OCI-LY7 (cell line): ENCODE results near the gene LSAMP. TPM values are rescaled to one million over a fixed set of nuclear protein-coding genes. Genes with fewer than 3 reads are reported as not detected.
"Not testable (repeated sequence)": the region's sequence is repeated elsewhere in the genome, so short reads cannot be mapped to it uniquely, and the experiment has no call there.

ENCODE experiments used
- BruUV-seq: library from RNA; stranded (reverse); fragments of 400-500 nt; replicated peaks from 2 replicates; lab custom pipeline; 2021; lab: Mats Ljungman, UMichigan
- CTCF ChIA-PET: fragments of 300-600 bp; sonication (Branson Sonifier 250); formaldehyde crosslinking; loops from one replicate; lab custom pipeline; 2022; ENCODE audit warnings: antibody characterized with exemption; ENCODE audit not compliant: unreplicated experiment; lab: Charles Lee
- POLR2A ChIA-PET: fragments of 300-600 bp; sonication (Branson Sonifier 250); formaldehyde crosslinking; loops from one replicate; lab custom pipeline; 2022; ENCODE audit warnings: antibody characterized with exemption; lab: Charles Lee
- DNase-seq: peaks from one replicate; pipeline ENCODE4 v3.0.0-alpha.2; 2015; ENCODE audit warnings: low spot score
- H2AFZ ChIP-seq: fragments of 200-600 bp; sonication (generic), shearing (Covaris generic); 2 replicates; pipeline ENCODE4 v1.6.1; 2014; ENCODE audit warnings: mild to moderate bottlenecking, antibody characterized with exemption, low read length, moderate library complexity
- H3K27ac ChIP-seq: fragments of 200-600 bp; sonication (generic); 2 replicates; pipeline ENCODE4 v1.5.1; 2014; ENCODE audit warnings: mixed run types, low read depth, mild to moderate bottlenecking, moderate library complexity, low read length, inconsistent platforms; ENCODE audit not compliant: poor library complexity, severe bottlenecking
- H3K36me3 ChIP-seq: fragments of 200-600 bp; sonication (generic); 2 replicates; pipeline ENCODE4 v1.6.1; 2014; ENCODE audit warnings: mild to moderate bottlenecking, antibody characterized with exemption, low read length, moderate library complexity, mixed read lengths; ENCODE audit not compliant: insufficient read depth
- H3K4me1 ChIP-seq: fragments of 200-600 bp; sonication (generic); 2 replicates; pipeline ENCODE4 v1.5.1; 2014; ENCODE audit warnings: mild to moderate bottlenecking, low read length; ENCODE audit not compliant: insufficient read depth, poor library complexity, severe bottlenecking
- H3K4me2 ChIP-seq: fragments of 200-600 bp; sonication (generic); 2 replicates; pipeline ENCODE4 v1.6.1; 2014; ENCODE audit warnings: mild to moderate bottlenecking, low read length
- H3K4me3 ChIP-seq: fragments of 200-600 bp; sonication (generic); 2 replicates; pipeline ENCODE4 v1.5.1; 2014; ENCODE audit warnings: mild to moderate bottlenecking, low read depth, low read length; ENCODE audit not compliant: poor library complexity, severe bottlenecking
- H3K79me2 ChIP-seq: fragments of 200-600 bp; sonication (generic); 2 replicates; pipeline ENCODE4 v1.6.1; 2016; ENCODE audit warnings: low read depth, mild to moderate bottlenecking, low read length, moderate library complexity, mixed read lengths; ENCODE audit not compliant: insufficient read depth
- H3K9me2 ChIP-seq: fragments of 200-600 bp; sonication (generic); 2 replicates; pipeline ENCODE4 v1.6.1; 2016; ENCODE audit warnings: mild to moderate bottlenecking, low read length, mixed read lengths; ENCODE audit not compliant: insufficient read depth
- H3K9me3 ChIP-seq: fragments of 200-600 bp; sonication (generic); 2 replicates; pipeline ENCODE4 v1.6.1; 2014; ENCODE audit warnings: mild to moderate bottlenecking, mixed run types, low read length, mixed read lengths
- H4K20me1 ChIP-seq: fragments of 200-600 bp; sonication (generic); 2 replicates; pipeline ENCODE4 v1.6.1; 2014; ENCODE audit warnings: mild to moderate bottlenecking, antibody characterized with exemption, low read length, moderate library complexity, mixed read lengths; ENCODE audit not compliant: insufficient read depth
- EZH2phosphoT487 ChIP-seq: fragments of 200-600 bp; sonication (generic); IDR thresholded peaks from 2 replicates; pipeline ENCODE4 v1.6.1; 2018; ENCODE audit warnings: low read depth, borderline replicate concordance, mild to moderate bottlenecking, mixed run types, antibody characterized with exemption, low read length, moderate library complexity, mixed read lengths
- intact Hi-C: fragments of 100-400 bp; cut with micrococcal nuclease; formaldehyde crosslinking; loops from one replicate; pipeline ENCODE4 v1.10.0; 2022; ENCODE audit not compliant: unreplicated experiment
- total RNA-seq, 2 experiments: library from RNA; depleted of rRNA in 1 of 2; stranded (reverse); fragments of >200 nt in 1 of 2; shearing (Covaris generic) in 1 of 2; gene quantifications; 2 replicates each; pipeline ENCODE4 v1.2.3, GENCODE V29; 2014 to 2022
- TF ChIP-seq, protein P1 (sequence below): fragments of 200-600 bp; sonication (generic); conservative IDR thresholded peaks from 2 replicates; pipeline ENCODE4 v1.5.1; 2014; ENCODE audit warnings: mild to moderate bottlenecking, antibody characterized with exemption, low read length, moderate library complexity, mixed read lengths

LSAMP gene
- total RNA-seq, 2 experiments from 2014 or later = 1.4 TPM; not detected in 1

DNA sequence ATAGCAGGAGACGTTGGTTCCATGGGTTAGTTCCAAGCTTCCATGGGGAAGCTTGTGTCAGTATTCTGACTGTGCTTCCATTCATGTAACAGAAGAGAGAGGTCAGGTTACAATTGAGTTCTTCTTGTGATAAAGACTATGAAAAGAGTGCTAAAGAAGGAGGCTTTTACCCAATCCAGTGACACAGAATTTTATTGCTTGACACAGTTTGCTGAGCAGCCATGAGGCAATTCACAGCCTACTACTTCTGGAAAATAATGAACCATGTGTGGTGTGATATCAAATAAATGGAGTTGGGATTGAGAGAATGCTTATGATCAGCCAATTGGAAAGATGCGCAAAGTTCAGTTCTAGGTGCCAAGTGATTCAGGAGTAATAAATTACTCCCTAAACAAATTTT, 233.4 kb downstream of the LSAMP start:
- H3K4me2 ChIP-seq = no peak overlapping the region
- CTCF ChIA-PET = no interaction called here
- TF ChIP-seq, protein P1, sequence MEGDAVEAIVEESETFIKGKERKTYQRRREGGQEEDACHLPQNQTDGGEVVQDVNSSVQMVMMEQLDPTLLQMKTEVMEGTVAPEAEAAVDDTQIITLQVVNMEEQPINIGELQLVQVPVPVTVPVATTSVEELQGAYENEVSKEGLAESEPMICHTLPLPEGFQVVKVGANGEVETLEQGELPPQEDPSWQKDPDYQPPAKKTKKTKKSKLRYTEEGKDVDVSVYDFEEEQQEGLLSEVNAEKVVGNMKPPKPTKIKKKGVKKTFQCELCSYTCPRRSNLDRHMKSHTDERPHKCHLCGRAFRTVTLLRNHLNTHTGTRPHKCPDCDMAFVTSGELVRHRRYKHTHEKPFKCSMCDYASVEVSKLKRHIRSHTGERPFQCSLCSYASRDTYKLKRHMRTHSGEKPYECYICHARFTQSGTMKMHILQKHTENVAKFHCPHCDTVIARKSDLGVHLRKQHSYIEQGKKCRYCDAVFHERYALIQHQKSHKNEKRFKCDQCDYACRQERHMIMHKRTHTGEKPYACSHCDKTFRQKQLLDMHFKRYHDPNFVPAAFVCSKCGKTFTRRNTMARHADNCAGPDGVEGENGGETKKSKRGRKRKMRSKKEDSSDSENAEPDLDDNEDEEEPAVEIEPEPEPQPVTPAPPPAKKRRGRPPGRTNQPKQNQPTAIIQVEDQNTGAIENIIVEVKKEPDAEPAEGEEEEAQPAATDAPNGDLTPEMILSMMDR = no peak
- no peak for TF ChIP-seq EZH2phosphoT487
- no peaks in the 10 kb centered on the region for H3K9me3 ChIP-seq
- no peak overlapping the region for H3K4me3 ChIP-seq
- H3K9me2 ChIP-seq = no peaks in the 10 kb centered on the region
- no peaks in the 10 kb centered on the region for H3K4me1 ChIP-seq
- no peaks in the 10 kb centered on the region for H3K36me3 ChIP-seq
- POLR2A ChIA-PET = no interaction called here
- DNase-seq = no peak
- intact Hi-C loops = no loop called here
- H3K79me2 ChIP-seq = no peaks in the 10 kb centered on the region
- no TSS peak for BruUV-seq
- no peak overlapping the region for H3K27ac ChIP-seq
- no peak overlapping the region for H2AFZ ChIP-seq
- no peaks in the 10 kb centered on the region for H4K20me1 ChIP-seq

DNA sequence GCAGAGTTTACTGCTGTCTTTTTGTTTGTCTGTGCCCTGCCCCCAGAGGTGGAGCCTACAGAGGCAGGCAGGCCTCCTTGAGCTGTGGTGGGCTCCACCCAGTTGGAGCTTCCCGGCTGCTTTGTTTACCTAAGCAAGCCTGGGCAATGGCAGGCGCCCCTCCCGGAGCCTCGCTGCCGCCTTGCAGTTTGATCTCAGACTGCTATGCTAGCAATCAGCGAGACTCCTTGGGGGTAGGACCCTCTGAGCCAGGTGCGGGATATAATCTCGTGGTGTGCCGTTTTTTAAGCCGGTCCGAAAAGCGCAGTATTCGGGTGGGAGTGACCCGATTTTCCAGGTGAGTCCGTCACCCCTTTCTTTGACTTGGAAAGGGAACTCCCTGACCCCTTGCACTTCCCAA, 236.5 kb downstream of the LSAMP start:
- H3K36me3 ChIP-seq, intact Hi-C loops, H3K4me2 ChIP-seq, CTCF ChIA-PET, H3K27ac ChIP-seq, H3K4me1 ChIP-seq, H3K9me2 ChIP-seq, H3K4me3 ChIP-seq, POLR2A ChIA-PET, BruUV-seq, H3K79me2 ChIP-seq, H4K20me1 ChIP-seq, DNase-seq, H2AFZ ChIP-seq, H3K9me3 ChIP-seq: not testable (repeated sequence)

DNA sequence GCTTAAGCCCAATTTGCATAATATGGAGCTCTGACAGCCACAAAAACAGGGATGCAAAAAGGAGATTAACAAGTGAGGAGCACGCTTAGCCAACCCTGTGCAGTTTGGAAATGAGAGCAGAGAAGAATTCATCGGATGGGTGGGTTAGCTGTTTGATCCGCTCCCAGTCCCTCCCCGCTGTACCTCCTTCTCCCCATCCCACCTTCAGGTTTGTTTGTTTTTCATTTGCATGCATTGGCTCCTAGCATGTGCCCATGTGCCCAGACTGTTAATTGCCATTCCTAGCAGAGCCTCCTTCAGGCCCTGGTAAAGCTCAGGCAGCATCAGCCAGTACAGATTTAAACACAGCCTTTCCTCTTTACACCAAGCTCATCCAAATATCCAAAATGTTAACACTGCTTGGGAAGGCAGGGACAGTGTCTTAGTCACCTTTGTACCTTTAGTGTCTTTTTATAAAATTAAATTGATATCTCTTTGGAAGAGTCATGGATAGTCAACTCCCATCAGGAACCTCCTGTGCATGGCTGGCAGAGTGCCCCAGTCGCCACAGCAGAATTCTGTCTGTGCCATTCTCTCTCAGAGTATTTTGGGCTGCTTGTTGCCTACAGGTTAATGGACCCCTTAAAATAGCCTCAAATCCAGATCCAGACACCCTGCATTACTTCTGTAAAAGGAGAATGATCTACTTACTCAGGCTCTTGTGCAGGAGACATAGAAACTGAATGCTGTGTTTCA, 244.2 kb downstream of the LSAMP start:
- H3K4me3 ChIP-seq = no peak overlapping the region
- H3K4me1 ChIP-seq = no peaks in the 10 kb centered on the region
- TF ChIP-seq, protein P1 = no peak
- no peak for TF ChIP-seq EZH2phosphoT487
- H4K20me1 ChIP-seq = no peaks in the 10 kb centered on the region
- H3K9me3 ChIP-seq = no peaks in the 10 kb centered on the region
- ChIA-PET POLR2A (no interaction called here), CTCF (no interaction called here)
- no peaks in the 10 kb centered on the region for H3K79me2 ChIP-seq
- no peak for DNase-seq
- no peak overlapping the region for H3K27ac ChIP-seq
- no peaks in the 10 kb centered on the region for H3K36me3 ChIP-seq
- intact Hi-C loops = no loop called here
- no peak overlapping the region for H2AFZ ChIP-seq
- H3K4me2 ChIP-seq = no peak overlapping the region
- no peaks in the 10 kb centered on the region for H3K9me2 ChIP-seq
- BruUV-seq = no TSS peak
